SK-N-SH (cell line): Measurements from ENCODE around the gene STAC. TPM values are rescaled to one million over a fixed set of nuclear protein-coding genes. Genes with fewer than 3 reads are reported as not detected.

Experiments
- CTCF ChIA-PET: fragments of 300-600, 350-600 bp; formaldehyde crosslinking; extraction: SDS; loops from one replicate; lab custom pipeline; 2021; lab: Yijun Ruan, JAX
- POLR2A ChIA-PET: fragments of 350-600 bp; sonication (Branson Sonifier 250); formaldehyde crosslinking; extraction: SDS; loops from one replicate; lab custom pipeline; 2020; ENCODE audit warnings: antibody characterized with exemption, inconsistent platforms; lab: Yijun Ruan, JAX
- DNase-seq: peaks from one replicate; pipeline ENCODE4 v3.0.0; 2012
- H2AFZ ChIP-seq: fragments of 200-600 bp; sonication (generic); 2 replicates; pipeline ENCODE4 v1.8.1; 2016; ENCODE audit warnings: antibody characterized with exemption, mild to moderate bottlenecking, low read depth
- H3F3A ChIP-seq: fragments of 200-600 bp; sonication (generic); replicated peaks from 2 replicates; pipeline ENCODE3; 2016; ENCODE audit warnings: antibody characterized with exemption, mild to moderate bottlenecking; ENCODE audit not compliant: insufficient read depth
- H3K27ac ChIP-seq, 2 experiments: fragments of 200-500 bp in 1 of 2; fragments of 200-600 bp in 1 of 2; sonication (Bioruptor generic) in 1 of 2; sonication (generic), shearing (Covaris generic) in 1 of 2; 2 replicates each; pipeline versions ENCODE4 v1.5.1 to v1.6.1; 2014 to 2016; ENCODE audit warnings: low read depth in 2 of 2, inconsistent platforms in 1 of 2, low read length in 1 of 2, mild to moderate bottlenecking in 1 of 2, mixed read lengths in 1 of 2
- H3K27me3 ChIP-seq: fragments of 200-600 bp; sonication (generic), shearing (Covaris generic); 2 replicates; pipeline ENCODE4 v1.6.1; 2016; ENCODE audit warnings: mixed run types; ENCODE audit not compliant: insufficient read depth
- H3K36me3 ChIP-seq, 2 experiments: fragments of 200-500 bp in 1 of 2; fragments of 200-600 bp in 1 of 2; sonication (Bioruptor generic) in 1 of 2; sonication (generic) in 1 of 2; replicated peaks in 1 of 2; 2 replicates each; pipeline versions ENCODE3 to v1.5.1; 2014 to 2016; ENCODE audit warnings: low read length in 1 of 2, mild to moderate bottlenecking in 1 of 2; ENCODE audit not compliant: insufficient read depth in 2 of 2, control insufficient read depth in 1 of 2
- H3K4me1 ChIP-seq, 2 experiments: fragments of 200-500 bp in 1 of 2; fragments of 200-600 bp in 1 of 2; sonication (Bioruptor generic) in 1 of 2; sonication (generic), shearing (Covaris generic) in 1 of 2; 2 replicates each; pipeline versions ENCODE4 v1.5.1 to v1.6.1; 2014 to 2016; ENCODE audit warnings: low read depth in 1 of 2, low read length in 1 of 2, mixed run types in 1 of 2; ENCODE audit not compliant: insufficient read depth in 2 of 2, control insufficient read depth in 1 of 2
- H3K4me2 ChIP-seq: fragments of 200-600 bp; sonication (generic), shearing (Covaris generic); 2 replicates; pipeline ENCODE4 v1.6.1; 2017; ENCODE audit warnings: mixed run types
- H3K4me3 ChIP-seq, 2 experiments: fragments of 200-500 bp in 1 of 2; fragments of 200-600 bp in 1 of 2; sonication (Bioruptor generic) in 1 of 2; sonication (generic), shearing (Covaris generic) in 1 of 2; 2 replicates each; pipeline versions ENCODE4 v1.5.1 to v1.8.1; 2014 to 2016; ENCODE audit warnings: low read depth in 2 of 2, inconsistent platforms in 1 of 2, low read length in 1 of 2, mild to moderate bottlenecking in 1 of 2, mixed read lengths in 1 of 2, moderate library complexity in 1 of 2
- H3K79me2 ChIP-seq: fragments of 200-600 bp; sonication (generic); 2 replicates; pipeline ENCODE4 v1.8.1; 2017; ENCODE audit warnings: mild to moderate bottlenecking; ENCODE audit not compliant: insufficient read depth
- H3K9ac ChIP-seq: fragments of 200-600 bp; sonication (generic); 2 replicates; pipeline ENCODE4 v1.6.1; 2017; ENCODE audit warnings: mixed run types
- H3K9me2 ChIP-seq: fragments of 200-600 bp; sonication (generic); 2 replicates; pipeline ENCODE4 v1.6.1; 2017; ENCODE audit warnings: mixed run types
- H3K9me3 ChIP-seq: fragments of 200-600 bp; sonication (generic); 2 replicates; pipeline ENCODE4 v1.6.1; 2017; ENCODE audit warnings: mixed run types, mild to moderate bottlenecking, moderate library complexity
- H4K20me1 ChIP-seq: fragments of 200-600 bp; sonication (generic); 2 replicates; pipeline ENCODE4 v1.6.1; 2017; ENCODE audit warnings: mild to moderate bottlenecking, mixed run types; ENCODE audit not compliant: insufficient read depth
- CTCF ChIP-seq: fragments of 200-600 bp; sonication (generic); IDR thresholded peaks from 2 replicates; pipeline ENCODE4 v1.6.1; 2017; ENCODE audit warnings: antibody characterized with exemption, mild to moderate bottlenecking, moderate library complexity
- ELF1 ChIP-seq: IDR thresholded peaks from 2 replicates; pipeline ENCODE4 v1.4.0; 2012
- EP300 ChIP-seq, 2 experiments: IDR thresholded peaks; 2 replicates each; pipeline versions ENCODE4 v1.4.0 to v1.6.1; 2012; ENCODE audit warnings: borderline replicate concordance in 1 of 2, low read depth in 1 of 2, low read length in 1 of 2
- EZH2phosphoT487 ChIP-seq: fragments of 200-600 bp; sonication (generic); IDR thresholded peaks from 2 replicates; pipeline ENCODE4 v1.6.1; 2017; ENCODE audit warnings: low read depth, mixed run types, mild to moderate bottlenecking, antibody characterized with exemption, moderate library complexity, borderline replicate concordance
- FOSL2 ChIP-seq: IDR thresholded peaks from 2 replicates; pipeline ENCODE4 v1.4.0; 2012; ENCODE audit warnings: low read depth, mild to moderate bottlenecking, moderate library complexity, borderline replicate concordance
- FOXM1 ChIP-seq: IDR thresholded peaks from 2 replicates; pipeline ENCODE4 v1.4.0; 2012; ENCODE audit warnings: low read depth, mild to moderate bottlenecking
- GABPA ChIP-seq: IDR thresholded peaks from 2 replicates; pipeline ENCODE4 v1.4.0; 2012; ENCODE audit warnings: low read depth, mild to moderate bottlenecking
- GATA2 ChIP-seq: sonication (generic); formaldehyde crosslinking; IDR thresholded peaks from 2 replicates; pipeline ENCODE4 v1.5.0; 2020; ENCODE audit warnings: mild to moderate bottlenecking, missing genetic modification reagents
- JUND ChIP-seq: IDR thresholded peaks from 2 replicates; pipeline ENCODE4 v1.4.0; 2012
- POLR2AphosphoS5 ChIP-seq: IDR thresholded peaks from 2 replicates; pipeline ENCODE4 v1.6.1; 2012; ENCODE audit warnings: low read depth, low read length
- RAD21 ChIP-seq: IDR thresholded peaks from 2 replicates; pipeline ENCODE4 v1.6.1; 2012; ENCODE audit warnings: mild to moderate bottlenecking, low read length
- RCOR1 ChIP-seq: fragments of 150-350 bp; IDR thresholded peaks from 2 replicates; pipeline ENCODE4 v1.6.1; 2017; ENCODE audit warnings: antibody characterized with exemption, low read length
- RFX5 ChIP-seq: IDR thresholded peaks from 2 replicates; pipeline ENCODE4 v1.6.1; 2012; ENCODE audit warnings: mild to moderate bottlenecking, improper control_type of control experiment, low read length
- SMC3 ChIP-seq: IDR thresholded peaks from 2 replicates; pipeline ENCODE4 v1.6.1; 2012; ENCODE audit warnings: low read depth, low read length, improper control_type of control experiment
- TCF12 ChIP-seq: IDR thresholded peaks from 2 replicates; pipeline ENCODE4 v1.4.0; 2012
- YY1 ChIP-seq: IDR thresholded peaks from 2 replicates; pipeline ENCODE4 v1.4.0; 2012; ENCODE audit warnings: low read depth, mild to moderate bottlenecking
- WGBS: methylation state at CpG from one replicate; pipeline ENCODE4 v1.1.6; 2017; ENCODE audit warnings: low lambda C conversion rate; 5-methylcytosine and 5-hydroxymethylcytosine counted together
- polyA plus RNA-seq, 3 experiments: library from polyadenylated mRNA; depleted of rRNA; stranded (reverse); fragments of >200 nt; gene quantifications; 2 replicates each; pipeline ENCODE4 v1.2.3, GENCODE V29; 2012
- TF ChIP-seq, protein P1 (sequence below): fragments of 150-350 bp; IDR thresholded peaks from 2 replicates; pipeline ENCODE4 v1.6.1; 2017; ENCODE audit warnings: antibody characterized with exemption, low read length, low read depth, borderline replicate concordance
- TF ChIP-seq, protein P2 (sequence below): IDR thresholded peaks from 2 replicates; pipeline ENCODE4; 2012

The STAC gene
- polyA plus RNA-seq, 1 of the 3 experiments (the other 2 are of a cell fraction) = 25.0 TPM

- Histone ChIP-seq H2AFZ (no peak overlapping the region), H3K9me3 (no peaks in the 10 kb centered on the region), H3K4me1 (peaks cover 0 to 3% of the 10 kb centered on the region in 2 experiments; a peak in 1 of 4 replicates), H3K4me3 (no peak overlapping the region), H3K9ac (no peak overlapping the region), H3K79me2 (0 out of 2 replicates have a peak, but pooled peaks cover 6% of the 10 kb centered on the region), H3K27ac (no peak overlapping the region; a peak in 1 of 4 replicates), H3K4me2 (no peak overlapping the region), H4K20me1 (no peaks in the 10 kb centered on the region), H3K9me2 (no peaks in the 10 kb centered on the region), H3F3A (peaks cover 4% of the 10 kb centered on the region), H3K36me3 (peaks cover 10 to 34% of the 10 kb centered on the region in 2 experiments), H3K27me3 (no peaks in the 10 kb centered on the region)
- CTCF ChIA-PET = no interaction called here
- peak; percentile 22 for TF ChIP-seq CTCF
- no peak for TF ChIP-seq EZH2phosphoT487
- TF ChIP-seq JUND = no peak
- TF ChIP-seq ELF1 = no peak
- TF ChIP-seq GATA2 = no peak
- TF ChIP-seq RAD21 = peak; percentile 47; the same call in 1 of the 2 replicates
- 89% methylated on average over 1 of the region's 1 CpG for WGBS
- POLR2A ChIA-PET = no interaction called here
- DNase-seq = peak; percentile 8
Observed at GRCh38 chr3:36408146-36408545, 27.8 kb downstream of the STAC start.

- Histone ChIP-seq H3K4me1 (peaks cover 0 to 3% of the 10 kb centered on the region in 2 experiments; a peak in 1 of 4 replicates), H3K79me2 (0 out of 2 replicates have a peak, but pooled peaks cover 10% of the 10 kb centered on the region), H3K36me3 (peaks cover 10 to 34% of the 10 kb centered on the region in 2 experiments), H3K4me2 (no peak overlapping the region), H3K27ac (no peak overlapping the region), H3F3A (no peaks in the 10 kb centered on the region), H3K9me2 (no peaks in the 10 kb centered on the region), H3K4me3 (no peak overlapping the region), H2AFZ (no peak overlapping the region), H3K9ac (no peak overlapping the region), H4K20me1 (no peaks in the 10 kb centered on the region), H3K9me3 (no peaks in the 10 kb centered on the region), H3K27me3 (no peaks in the 10 kb centered on the region)
- WGBS = 93% methylated on average over 2 of the region's 2 CpGs
- DNase-seq = no peak
- ChIA-PET POLR2A (no interaction called here), CTCF (no interaction called here)
- TF ChIP-seq ELF1 (no peak), CTCF (no peak), GABPA (no peak), RCOR1 (no peak), FOXM1 (no peak), TCF12 (no peak), SMC3 (no peak), YY1 (no peak), POLR2AphosphoS5 (no peak), JUND (no peak), RFX5 (no peak), FOSL2 (no peak), EP300 (IDR thresholded peaks at IDR 0.05; ENCODE audit: borderline replicate concordance in 1 of 2, low read depth in 1 of 2, low read length in 1 of 2) (no peak), GATA2 (no peak)
- TF ChIP-seq, protein P1, sequence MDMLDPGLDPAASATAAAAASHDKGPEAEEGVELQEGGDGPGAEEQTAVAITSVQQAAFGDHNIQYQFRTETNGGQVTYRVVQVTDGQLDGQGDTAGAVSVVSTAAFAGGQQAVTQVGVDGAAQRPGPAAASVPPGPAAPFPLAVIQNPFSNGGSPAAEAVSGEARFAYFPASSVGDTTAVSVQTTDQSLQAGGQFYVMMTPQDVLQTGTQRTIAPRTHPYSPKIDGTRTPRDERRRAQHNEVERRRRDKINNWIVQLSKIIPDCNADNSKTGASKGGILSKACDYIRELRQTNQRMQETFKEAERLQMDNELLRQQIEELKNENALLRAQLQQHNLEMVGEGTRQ = no peak
- TF ChIP-seq, protein P2, sequence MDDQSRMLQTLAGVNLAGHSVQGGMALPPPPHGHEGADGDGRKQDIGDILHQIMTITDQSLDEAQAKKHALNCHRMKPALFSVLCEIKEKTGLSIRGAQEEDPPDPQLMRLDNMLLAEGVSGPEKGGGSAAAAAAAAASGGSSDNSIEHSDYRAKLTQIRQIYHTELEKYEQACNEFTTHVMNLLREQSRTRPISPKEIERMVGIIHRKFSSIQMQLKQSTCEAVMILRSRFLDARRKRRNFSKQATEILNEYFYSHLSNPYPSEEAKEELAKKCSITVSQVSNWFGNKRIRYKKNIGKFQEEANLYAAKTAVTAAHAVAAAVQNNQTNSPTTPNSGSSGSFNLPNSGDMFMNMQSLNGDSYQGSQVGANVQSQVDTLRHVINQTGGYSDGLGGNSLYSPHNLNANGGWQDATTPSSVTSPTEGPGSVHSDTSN = no peak
Observed at GRCh38 chr3:36409862-36410261, 29.6 kb downstream of the STAC start.
